ENCODE measurements around the gene ARRDC3. TPM values are rescaled to one million over a fixed set of nuclear protein-coding genes. Genes with fewer than 3 reads are reported as not detected.

The ARRDC3 gene
- total and polyA plus RNA-seq, 10 of the 15 experiments (the other 5 are each of a cell fraction or from before 2014, with no cell fraction given) = 2.3 to 14.0 (median 8.6) TPM

DNA sequence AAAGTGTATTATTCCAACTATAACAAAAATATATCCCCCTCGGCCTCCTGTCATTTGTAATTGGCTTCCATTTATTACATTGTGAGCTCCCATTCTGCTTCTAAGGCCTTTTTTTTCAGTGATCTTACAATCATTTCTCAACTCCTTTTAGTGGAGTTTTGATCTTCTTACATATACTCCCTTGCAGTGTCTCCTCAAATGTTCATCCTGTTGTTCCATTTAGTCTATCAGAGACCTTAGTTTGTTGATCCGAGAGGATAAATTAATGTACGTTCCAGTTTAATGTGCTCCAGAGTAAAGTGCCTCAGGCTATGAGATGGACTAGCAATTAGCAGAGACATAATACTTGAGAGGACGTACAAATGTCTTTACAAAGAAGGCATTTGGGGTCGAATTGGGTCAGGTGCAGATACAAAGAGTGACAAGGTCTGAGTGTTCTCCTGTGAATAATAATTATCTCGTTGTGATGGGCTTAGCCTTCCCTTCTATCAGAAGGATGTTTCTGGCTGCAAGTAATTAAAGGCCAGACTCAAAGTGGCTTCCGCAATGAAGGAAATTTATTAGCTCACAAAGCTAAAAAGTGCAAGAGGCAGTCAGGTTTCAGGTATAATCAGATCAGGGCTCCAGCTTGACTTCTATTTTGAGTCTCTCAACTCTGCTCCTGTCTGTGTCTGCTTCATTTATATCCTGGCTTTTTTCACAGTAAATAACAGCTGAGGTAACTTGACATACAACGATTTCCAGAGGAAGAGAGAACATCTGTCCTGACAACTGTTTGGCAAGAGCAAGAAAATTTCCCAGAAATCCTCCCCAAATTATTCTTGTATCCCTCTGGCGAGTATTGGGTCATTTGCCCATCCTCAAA lies 30.1 kb downstream of the ARRDC3 start (continued):
- TF ChIP-seq, protein P1, sequence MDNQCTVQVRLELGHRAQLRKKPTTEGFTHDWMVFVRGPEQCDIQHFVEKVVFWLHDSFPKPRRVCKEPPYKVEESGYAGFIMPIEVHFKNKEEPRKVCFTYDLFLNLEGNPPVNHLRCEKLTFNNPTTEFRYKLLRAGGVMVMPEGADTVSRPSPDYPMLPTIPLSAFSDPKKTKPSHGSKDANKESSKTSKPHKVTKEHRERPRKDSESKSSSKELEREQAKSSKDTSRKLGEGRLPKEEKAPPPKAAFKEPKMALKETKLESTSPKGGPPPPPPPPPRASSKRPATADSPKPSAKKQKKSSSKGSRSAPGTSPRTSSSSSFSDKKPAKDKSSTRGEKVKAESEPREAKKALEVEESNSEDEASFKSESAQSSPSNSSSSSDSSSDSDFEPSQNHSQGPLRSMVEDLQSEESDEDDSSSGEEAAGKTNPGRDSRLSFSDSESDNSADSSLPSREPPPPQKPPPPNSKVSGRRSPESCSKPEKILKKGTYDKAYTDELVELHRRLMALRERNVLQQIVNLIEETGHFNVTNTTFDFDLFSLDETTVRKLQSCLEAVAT (IDR thresholded peaks at IDR 0.05) = no peak

- ATAC-seq = no peak
- H2AFZ ChIP-seq (ENCODE audit: control insufficient read depth, low read depth, low read length) = no peak overlapping the region
- no peak overlapping the region for H3K27ac ChIP-seq (ENCODE audit: control insufficient read depth, insufficient read depth)
- ChIA-PET RAD21 (ENCODE audit: unreplicated experiment) (no interaction called here), POLR2A (interaction anchor here (0.7 kb wide), 1 partner anchor 9 kb away, joined by 6 read pairs; no protein-coding TSS in a partner anchor), CTCF (interaction anchor here (0.9 kb wide), 1 partner anchor 413 kb away, joined by 3 read pairs; no protein-coding TSS in a partner anchor), SMC1A (ENCODE audit: uncharacterized antibody, unreplicated experiment) (no interaction called here)
- H3K4me1 ChIP-seq (ENCODE audit: control insufficient read depth, insufficient read depth, low read length) = no peaks in the 10 kb centered on the region
- no peaks in the 10 kb centered on the region; a peak in 1 of 4 replicates for H3K27me3 ChIP-seq (replicated peaks in 1 of 2; ENCODE audit: control insufficient read depth in 2 of 2, insufficient read depth in 2 of 2, low read length in 1 of 2)
- no peak overlapping the region for H3K9ac ChIP-seq (ENCODE audit: control insufficient read depth, insufficient read depth, low read length)
- no peak for FAIRE-seq
- H4K20me1 ChIP-seq (ENCODE audit: control insufficient read depth, insufficient read depth) = no peaks in the 10 kb centered on the region
- TF ChIP-seq IKZF2 (IDR thresholded peaks at IDR 0.05) = no peak
- TF ChIP-seq TARDBP (IDR thresholded peaks at IDR 0.05; ENCODE audit: borderline replicate concordance) = no peak
- no peak for TF ChIP-seq CBX5 (IDR thresholded peaks at IDR 0.05; ENCODE audit: low read depth)
- no peak for TF ChIP-seq BRCA1 (IDR thresholded peaks at IDR 0.05; ENCODE audit: low read depth, low read length)
- TF ChIP-seq, protein P2, sequence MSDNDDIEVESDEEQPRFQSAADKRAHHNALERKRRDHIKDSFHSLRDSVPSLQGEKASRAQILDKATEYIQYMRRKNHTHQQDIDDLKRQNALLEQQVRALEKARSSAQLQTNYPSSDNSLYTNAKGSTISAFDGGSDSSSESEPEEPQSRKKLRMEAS (IDR thresholded peaks at IDR 0.05; ENCODE audit: low read depth, low read length) = no peak
- TF ChIP-seq, protein P3, sequence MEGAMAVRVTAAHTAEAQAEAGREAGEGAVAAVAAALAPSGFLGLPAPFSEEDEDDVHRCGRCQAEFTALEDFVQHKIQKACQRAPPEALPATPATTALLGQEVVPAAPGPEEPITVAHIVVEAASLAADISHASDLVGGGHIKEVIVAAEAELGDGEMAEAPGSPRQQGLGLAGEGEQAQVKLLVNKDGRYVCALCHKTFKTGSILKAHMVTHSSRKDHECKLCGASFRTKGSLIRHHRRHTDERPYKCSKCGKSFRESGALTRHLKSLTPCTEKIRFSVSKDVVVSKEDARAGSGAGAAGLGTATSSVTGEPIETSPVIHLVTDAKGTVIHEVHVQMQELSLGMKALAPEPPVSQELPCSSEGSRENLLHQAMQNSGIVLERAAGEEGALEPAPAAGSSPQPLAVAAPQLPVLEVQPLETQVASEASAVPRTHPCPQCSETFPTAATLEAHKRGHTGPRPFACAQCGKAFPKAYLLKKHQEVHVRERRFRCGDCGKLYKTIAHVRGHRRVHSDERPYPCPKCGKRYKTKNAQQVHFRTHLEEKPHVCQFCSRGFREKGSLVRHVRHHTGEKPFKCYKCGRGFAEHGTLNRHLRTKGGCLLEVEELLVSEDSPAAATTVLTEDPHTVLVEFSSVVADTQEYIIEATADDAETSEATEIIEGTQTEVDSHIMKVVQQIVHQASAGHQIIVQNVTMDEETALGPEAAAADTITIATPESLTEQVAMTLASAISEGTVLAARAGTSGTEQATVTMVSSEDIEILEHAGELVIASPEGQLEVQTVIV (IDR thresholded peaks at IDR 0.05; ENCODE audit: borderline replicate concordance, partially characterized antibody) = no peak
- no peak for TF ChIP-seq REST (IDR thresholded peaks at IDR 0.05; ENCODE audit: low read depth, low read length)
- no peaks in the 10 kb centered on the region for H3K79me2 ChIP-seq (ENCODE audit: control insufficient read depth, insufficient read depth, low read length)
- H3K4me3 ChIP-seq = no peak overlapping the region
- H3K9me3 ChIP-seq (replicated peaks; ENCODE audit: control insufficient read depth, insufficient read depth, low read length) = no peaks in the 10 kb centered on the region
- H3K4me2 ChIP-seq (ENCODE audit: control insufficient read depth, insufficient read depth) = no peak overlapping the region
- H3K36me3 ChIP-seq (ENCODE audit: control insufficient read depth in 2 of 2, insufficient read depth in 2 of 2, low read length in 1 of 2) = no peaks in the 10 kb centered on the region
- in situ Hi-C loops (cut with MboI) = no loop called here
- no peak for DNase-seq (ENCODE audit: low read depth, low spot score)
- intact Hi-C loops (cut with micrococcal nuclease; ENCODE audit: unreplicated experiment) = no loop called here
- BruUV-seq (replicated peaks) = no TSS peak
- WGBS (ENCODE audit: insufficient coverage, insufficient replicate concordance, low lambda C conversion rate, missing lambda C conversion rate) = 79% methylated on average over 3 of the region's 5 CpGs
Observed at GRCh38 chr5:91345461-91345860, 37.7 kb downstream of the ARRDC3 start.
